Peyer's patch (tissue), 4 donors: ENCODE measurements around the gene CIPC. TPM values are rescaled to one million over a fixed set of nuclear protein-coding genes. Genes with fewer than 3 reads are reported as not detected.

ENCODE experiments used
- DNase-seq, 3 donors: peaks; one replicate each; pipeline ENCODE4 v3.0.0-alpha.2; 2017 to 2019
- H3K27ac ChIP-seq, 4 donors: fragments of 200-600 bp; sonication (generic); one replicate each; pipeline ENCODE4 v1.5.1; 2016 to 2019
- H3K27me3 ChIP-seq, 2 donors: fragments of 200-600 bp; sonication (generic); one replicate each; pipeline ENCODE4 v1.5.1; 2019
- H3K36me3 ChIP-seq, 3 donors: fragments of 200-600 bp; sonication (generic); one replicate each; pipeline ENCODE4 v1.5.1; 2016 to 2019
- H3K4me1 ChIP-seq, 4 donors: fragments of 200-600 bp; sonication (generic); one replicate each; pipeline ENCODE4 v1.5.1; 2016 to 2019
- H3K4me3 ChIP-seq, 4 donors: fragments of 200-600 bp; sonication (generic); 1 replicate in 3 of 4; 2 replicates in 1 of 4; pipeline ENCODE4 v1.5.1; 2016 to 2019; ENCODE audit warnings: mild to moderate bottlenecking in 1 of 4
- H3K9me3 ChIP-seq, 4 donors: fragments of 200-600 bp; sonication (generic); one replicate each; pipeline ENCODE4 v1.5.1; 2016 to 2019; ENCODE audit warnings: mild to moderate bottlenecking in 1 of 4
- POLR2A ChIP-seq, 2 donors: fragments of 450-650 bp; IDR thresholded peaks; one replicate each; pipeline ENCODE4 v1.5.1; 2017; ENCODE audit warnings: antibody characterized with exemption in 2 of 2, mild to moderate bottlenecking in 2 of 2, moderate library complexity in 2 of 2
- total RNA-seq, 4 donors: library from RNA; depleted of rRNA; stranded (reverse); fragments of >200 nt; gene quantifications; one replicate each; pipeline ENCODE4 v1.1.0, GENCODE V29; 2016
- TF ChIP-seq, protein P1 (sequence below), 6 experiments: fragments of 450-650 bp in 4 of 6; fragments of 200-600 bp in 2 of 6; sonication (generic) in 1 of 6; IDR thresholded peaks; one replicate each; pipeline ENCODE4 v1.5.1; 2017 to 2019; ENCODE audit warnings: antibody characterized with exemption in 6 of 6, mild to moderate bottlenecking in 3 of 6, moderate library complexity in 1 of 6

Gene CIPC
- total RNA-seq, 4 donors from 2014 or later = 22.3 to 66.7 (median 52.1) TPM

DNA sequence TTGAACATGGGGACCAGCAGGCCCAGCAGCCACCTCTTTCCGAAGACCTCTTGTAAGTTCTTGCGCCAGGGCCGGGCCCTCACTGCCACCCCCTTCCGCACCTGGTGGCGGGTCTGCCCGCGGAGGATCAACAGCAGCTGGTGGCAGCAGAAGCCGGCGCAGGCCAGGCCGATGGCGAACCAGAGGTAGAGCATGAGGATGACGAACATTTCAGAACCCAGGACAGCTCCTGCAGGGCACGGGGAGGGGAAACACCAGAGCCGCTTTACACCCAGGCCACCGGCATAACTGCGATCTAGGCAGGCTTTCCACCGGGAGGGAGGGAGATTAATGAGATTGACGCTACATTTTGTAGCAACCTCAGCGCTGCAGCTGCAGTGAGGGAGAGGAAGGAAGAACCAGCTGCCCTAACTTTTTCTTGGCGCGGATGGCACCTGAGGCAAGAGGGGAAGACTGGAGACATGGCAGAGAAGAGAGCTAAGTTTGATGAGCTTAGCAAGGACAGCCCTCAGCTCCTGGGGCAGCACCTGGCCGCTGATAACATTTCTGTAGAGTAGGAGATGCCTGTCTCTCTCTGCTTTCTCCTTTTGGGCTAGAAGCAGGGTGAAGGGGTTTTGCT is 35.8 kb downstream of the CIPC start:
- H3K27ac ChIP-seq = no peak overlapping the region
- peaks cover 0 to 6% of the 10 kb centered on the region in 2 donors for H3K27me3 ChIP-seq
- H3K9me3 ChIP-seq = no peaks in the 10 kb centered on the region
- H3K36me3 ChIP-seq = no peaks in the 10 kb centered on the region
- H3K4me3 ChIP-seq = no peak overlapping the region
- H3K4me1 ChIP-seq = peaks cover 0 to under 1% (median 0%) of the 10 kb centered on the region in 4 donors
- no peak for TF ChIP-seq POLR2A (IDR thresholded peaks at IDR 0.05)
- TF ChIP-seq, protein P1, sequence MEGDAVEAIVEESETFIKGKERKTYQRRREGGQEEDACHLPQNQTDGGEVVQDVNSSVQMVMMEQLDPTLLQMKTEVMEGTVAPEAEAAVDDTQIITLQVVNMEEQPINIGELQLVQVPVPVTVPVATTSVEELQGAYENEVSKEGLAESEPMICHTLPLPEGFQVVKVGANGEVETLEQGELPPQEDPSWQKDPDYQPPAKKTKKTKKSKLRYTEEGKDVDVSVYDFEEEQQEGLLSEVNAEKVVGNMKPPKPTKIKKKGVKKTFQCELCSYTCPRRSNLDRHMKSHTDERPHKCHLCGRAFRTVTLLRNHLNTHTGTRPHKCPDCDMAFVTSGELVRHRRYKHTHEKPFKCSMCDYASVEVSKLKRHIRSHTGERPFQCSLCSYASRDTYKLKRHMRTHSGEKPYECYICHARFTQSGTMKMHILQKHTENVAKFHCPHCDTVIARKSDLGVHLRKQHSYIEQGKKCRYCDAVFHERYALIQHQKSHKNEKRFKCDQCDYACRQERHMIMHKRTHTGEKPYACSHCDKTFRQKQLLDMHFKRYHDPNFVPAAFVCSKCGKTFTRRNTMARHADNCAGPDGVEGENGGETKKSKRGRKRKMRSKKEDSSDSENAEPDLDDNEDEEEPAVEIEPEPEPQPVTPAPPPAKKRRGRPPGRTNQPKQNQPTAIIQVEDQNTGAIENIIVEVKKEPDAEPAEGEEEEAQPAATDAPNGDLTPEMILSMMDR (IDR thresholded peaks at IDR 0.05) = no peak
- peak in 1 of 3 donors; percentile 58 for DNase-seq

DNA sequence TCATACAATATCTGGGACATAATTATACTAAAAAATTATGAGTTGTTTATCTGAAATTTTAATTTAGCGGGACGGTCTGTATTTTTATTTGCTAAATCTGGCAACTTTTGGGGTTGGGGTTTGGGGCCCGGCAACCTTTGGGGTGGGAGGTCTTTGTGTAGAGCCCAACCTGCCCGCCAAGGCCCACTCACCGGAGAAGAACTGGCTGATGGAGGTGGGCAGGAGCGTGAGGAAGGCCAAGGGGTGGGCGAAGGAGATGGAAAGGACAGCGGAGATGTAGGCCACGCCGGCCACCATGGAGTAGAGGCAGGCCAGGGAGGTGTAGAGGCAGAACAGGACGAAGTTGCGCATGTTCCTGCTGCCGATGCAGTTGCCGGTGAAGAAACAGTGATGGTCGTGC is 41.0 kb downstream of the CIPC start:
- Histone ChIP-seq H3K27me3 (peaks cover 0 to 32% of the 10 kb centered on the region in 2 donors), H3K4me3 (no peak overlapping the region), H3K27ac (no peak overlapping the region), H3K4me1 (peaks cover 0 to 31% (median 14%) of the 10 kb centered on the region in 4 donors), H3K9me3 (no peaks in the 10 kb centered on the region), H3K36me3 (no peaks in the 10 kb centered on the region)
- DNase-seq = no peak
- TF ChIP-seq, protein P1 (IDR thresholded peaks at IDR 0.05) = no peak
- TF ChIP-seq POLR2A (IDR thresholded peaks at IDR 0.05) = no peak

DNA sequence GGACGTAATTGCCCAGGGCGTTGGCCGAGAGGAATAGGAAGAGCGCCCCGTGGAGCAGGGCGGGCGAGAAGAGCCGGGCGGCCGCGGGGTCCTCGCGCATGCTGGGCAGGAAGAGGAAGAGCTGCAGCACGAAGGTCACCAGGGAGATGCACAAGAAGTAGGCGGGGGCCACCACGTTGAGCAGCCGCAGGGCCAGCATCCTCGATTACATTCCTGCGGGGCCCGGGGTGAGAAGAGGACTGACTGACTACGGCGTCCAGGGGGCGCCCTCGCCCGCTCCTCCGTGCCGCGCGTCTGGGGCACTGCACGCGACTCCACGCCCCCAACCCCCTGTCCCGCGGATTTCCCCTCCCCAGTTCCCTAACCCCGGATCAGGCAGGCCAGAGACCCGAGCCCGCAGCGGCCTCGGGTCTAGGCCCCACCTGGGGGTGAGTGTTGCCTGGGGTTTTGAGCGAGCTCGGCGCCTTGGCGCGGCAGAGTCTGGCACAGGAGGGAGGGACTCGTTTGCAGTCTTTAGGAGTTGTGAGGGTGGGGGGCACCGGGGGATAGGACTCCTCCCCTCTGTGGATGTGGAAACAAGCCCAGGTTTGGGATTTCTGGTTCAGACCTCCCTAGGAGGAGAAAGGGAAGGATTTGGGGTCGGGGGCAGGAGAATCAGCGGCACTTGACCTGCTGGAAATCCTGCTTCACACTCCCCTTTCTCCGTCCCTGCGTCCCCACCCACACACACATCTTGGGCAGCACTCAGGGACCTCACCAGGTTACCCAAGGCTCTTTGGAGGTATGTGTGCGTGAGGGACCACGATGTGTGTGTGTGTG is 41.7 kb downstream of the CIPC start:
- DNase-seq = peak in 1 of 3 donors; percentile 26
- H3K27ac ChIP-seq = no peak overlapping the region
- peak overlapping the region in 1 of 4 donors; percentile 24 for H3K4me3 ChIP-seq
- no peaks in the 10 kb centered on the region for H3K9me3 ChIP-seq
- H3K4me1 ChIP-seq = peaks cover 0 to 31% (median 14%) of the 10 kb centered on the region in 4 donors
- TF ChIP-seq, protein P1 (IDR thresholded peaks at IDR 0.05) = peak in 3 of 6 experiments; percentile 7 to 36 (median 25)
- TF ChIP-seq POLR2A (IDR thresholded peaks at IDR 0.05) = no peak
- H3K27me3 ChIP-seq = peaks cover 0 to 32% of the 10 kb centered on the region in 2 donors
- no peaks in the 10 kb centered on the region for H3K36me3 ChIP-seq

DNA sequence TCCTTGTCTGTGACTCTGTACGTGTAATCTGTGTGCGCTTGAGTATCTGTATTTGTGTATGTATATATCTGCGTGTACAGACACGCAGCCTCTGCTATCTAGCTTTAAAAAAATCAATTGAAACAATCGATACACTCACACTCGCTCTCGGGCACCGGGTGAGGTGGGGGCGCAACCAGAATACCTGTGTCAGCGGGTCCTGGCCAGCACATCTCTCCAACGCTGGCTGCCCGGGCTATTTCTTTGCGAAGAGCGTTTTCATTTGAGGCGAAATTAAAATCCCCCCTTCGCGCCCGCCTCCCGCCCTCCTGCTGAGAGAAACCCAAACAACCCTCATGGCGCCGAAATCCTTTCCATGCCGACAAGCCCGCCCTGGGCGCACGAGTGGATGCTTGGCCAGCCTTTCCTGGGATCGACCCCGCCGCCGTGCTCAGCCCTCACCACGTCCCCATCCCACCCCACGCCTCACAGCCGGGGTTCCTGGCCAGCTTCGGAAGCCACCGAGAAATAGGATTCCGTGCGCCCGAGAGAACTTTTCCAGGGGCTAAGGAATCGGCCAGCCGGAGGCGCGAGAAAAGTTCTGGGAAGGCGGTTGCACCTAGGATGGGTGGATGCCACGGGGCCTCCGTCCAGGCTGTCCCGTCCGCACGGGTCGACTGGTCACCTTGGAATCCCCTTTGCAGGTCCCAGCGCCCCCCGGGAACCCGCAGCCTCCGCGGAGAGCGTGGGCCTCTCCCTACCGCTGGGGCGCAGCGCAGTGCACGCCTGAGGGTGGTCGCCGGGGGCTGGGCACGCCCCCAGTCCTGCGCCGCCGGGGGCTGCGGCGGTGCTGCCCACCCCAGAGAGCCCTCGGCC is 42.5 kb downstream of the CIPC start:
- Histone ChIP-seq H3K27me3 (peaks cover 0 to 32% of the 10 kb centered on the region in 2 donors), H3K27ac (no peak overlapping the region), H3K9me3 (no peaks in the 10 kb centered on the region), H3K36me3 (no peaks in the 10 kb centered on the region), H3K4me1 (peaks cover 0 to 31% (median 14%) of the 10 kb centered on the region in 4 donors), H3K4me3 (peak overlapping the region in 3 of 4 donors; percentile 24 to 41 (median 34))
- TF ChIP-seq, protein P1 (IDR thresholded peaks at IDR 0.05) = no peak
- TF ChIP-seq POLR2A (IDR thresholded peaks at IDR 0.05) = no peak
- no peak for DNase-seq
